OCI-LY1 (cell line): Measurements from ENCODE around the gene C3.

Experiments
- CTCF ChIP-seq: fragments of 200-600 bp; sonication (generic), shearing (Covaris generic); IDR thresholded peaks from 2 replicates; pipeline ENCODE4 v1.5.1; 2017; ENCODE audit warnings: mild to moderate bottlenecking, antibody characterized with exemption, low read length, moderate library complexity, mixed read lengths
- EZH2 ChIP-seq: fragments of 200-600 bp; sonication (generic), shearing (Covaris generic); IDR thresholded peaks from 2 replicates; pipeline ENCODE4 v1.8.0; 2017; ENCODE audit warnings: borderline replicate concordance, mixed run types, mild to moderate bottlenecking, antibody characterized with exemption, low read length, moderate library complexity, mixed read lengths

DNA sequence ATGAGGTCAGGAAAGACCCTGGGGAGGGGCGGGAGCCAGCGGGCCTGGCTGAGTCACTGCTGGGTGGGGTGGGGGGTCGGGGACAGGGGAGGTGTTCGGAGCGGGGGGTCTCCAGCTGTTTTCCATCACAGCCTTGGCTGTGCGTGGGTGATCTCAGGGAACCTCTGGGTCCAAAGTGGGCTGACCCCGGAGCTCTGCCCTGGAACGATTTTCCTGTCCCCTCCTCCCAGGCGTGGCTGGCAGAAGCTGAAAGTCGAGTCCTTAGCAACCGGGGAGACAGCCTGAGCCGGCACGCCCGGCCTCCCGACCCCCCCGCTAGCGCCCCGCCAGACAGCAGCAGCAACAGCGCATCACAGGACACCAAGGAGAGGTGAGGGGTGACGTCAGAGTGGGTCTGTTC, 29.6 kb upstream of the C3 start:
- no peak for TF ChIP-seq CTCF
- no peak for TF ChIP-seq EZH2
